CD4-positive, alpha-beta T cell treated with Interleukin-21 for 1 hour (primary cell): ENCODE data around the gene PGAM2.
"Not testable (repeated sequence)": the region's sequence is repeated elsewhere in the genome, so short reads cannot be mapped to it uniquely, and the experiment has no call there.

Source experiments
- DNase-seq: peaks from one replicate; pipeline ENCODE4 v3.0.0-alpha.2; 2020

Gene PGAM2

DNA sequence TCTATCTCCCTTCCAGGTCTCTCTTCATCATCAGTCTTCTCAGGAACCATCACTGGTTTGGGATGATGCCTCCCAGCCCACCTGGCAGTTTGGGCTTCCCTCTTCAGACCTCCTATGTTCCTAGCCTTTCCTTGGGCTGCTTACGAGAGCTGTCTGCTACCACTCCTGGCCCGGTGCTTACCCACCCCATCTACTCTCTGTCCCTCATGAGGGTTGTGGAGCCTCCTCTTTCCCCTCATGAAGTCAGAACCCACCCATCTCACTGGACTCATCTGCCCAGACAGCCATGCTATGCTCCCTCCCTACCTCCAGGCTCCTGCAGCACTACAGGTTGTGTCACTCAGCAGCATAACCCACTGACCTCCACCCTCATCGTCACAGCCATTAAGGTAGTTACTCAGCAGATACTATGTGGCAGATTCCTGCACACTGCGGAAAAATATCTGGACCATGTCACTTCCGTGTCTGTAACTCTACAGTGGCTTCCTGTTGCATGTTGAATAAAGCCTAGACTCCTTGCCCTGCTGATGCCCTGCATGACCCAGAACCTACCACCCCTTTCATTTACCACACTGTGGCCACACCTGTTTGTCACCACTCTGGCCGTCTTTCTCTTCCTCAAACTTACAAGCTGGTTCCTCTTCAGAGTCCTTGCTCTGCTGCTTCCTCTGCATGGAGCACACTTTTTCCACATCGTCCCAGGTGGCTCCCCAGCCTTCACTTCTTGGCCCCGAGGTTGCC, 18.9 kb downstream of the PGAM2 start:
- peak; percentile 62 for DNase-seq

GRCh38 chr7:44045226-44046014, 19.9 kb downstream of the PGAM2 start:
- DNase-seq = peak; percentile 34

DNA sequence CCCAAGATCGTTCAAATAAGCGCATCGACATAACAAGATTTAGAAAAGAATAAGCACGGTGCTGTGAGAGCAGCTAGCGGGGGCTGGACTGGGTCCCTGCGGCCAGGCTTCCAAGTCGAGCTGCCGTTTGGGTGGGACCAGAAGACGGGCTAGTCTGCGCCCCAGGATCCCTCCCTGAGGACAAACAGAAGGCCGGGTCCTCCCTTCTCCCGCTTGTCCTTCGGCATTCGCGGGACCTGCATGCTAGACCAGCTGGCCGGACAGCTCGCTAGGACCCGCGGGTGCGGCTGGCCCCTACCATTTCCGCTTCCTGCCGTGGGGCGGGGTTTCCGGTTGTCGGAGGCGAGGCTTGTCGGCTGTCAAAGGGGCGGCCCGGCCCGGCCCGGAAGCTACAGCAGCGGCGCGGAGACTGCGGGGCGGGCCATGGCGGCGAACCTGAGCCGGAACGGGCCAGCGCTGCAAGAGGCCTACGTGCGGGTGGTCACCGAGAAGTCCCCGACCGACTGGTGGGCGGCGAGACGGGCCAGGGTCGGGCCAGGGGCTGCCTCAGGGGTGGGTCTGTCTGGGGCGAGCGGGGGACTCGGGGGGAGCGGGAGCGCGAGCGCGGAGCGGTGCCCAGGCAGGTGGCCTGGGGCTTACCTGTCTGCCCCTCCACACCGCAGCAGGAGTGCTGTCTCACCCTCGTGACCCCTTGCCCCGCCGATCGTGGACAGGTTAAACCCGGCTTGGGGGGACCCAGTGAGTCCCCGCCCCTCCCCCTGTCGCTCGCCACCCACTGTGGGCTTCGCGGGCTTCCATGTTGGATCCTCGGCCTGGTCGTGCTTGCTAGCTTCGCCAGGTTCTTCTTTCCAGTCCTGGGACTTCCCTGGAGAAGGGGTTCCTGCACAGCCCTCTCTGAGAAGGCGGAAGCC, 20.8 kb downstream of the PGAM2 start, which contains the start of gene DBNL:
Gene DBNL, plus strand, starts transcription at position 388 of the 911 bp plus-strand sequence. Its CDS starts 36 bp downstream, at position 424.
- DNase-seq = peak; percentile 86

- no peak for DNase-seq
Measured at GRCh38 chr7:44043902-44044301, 21.5 kb downstream of the PGAM2 start.

DNA sequence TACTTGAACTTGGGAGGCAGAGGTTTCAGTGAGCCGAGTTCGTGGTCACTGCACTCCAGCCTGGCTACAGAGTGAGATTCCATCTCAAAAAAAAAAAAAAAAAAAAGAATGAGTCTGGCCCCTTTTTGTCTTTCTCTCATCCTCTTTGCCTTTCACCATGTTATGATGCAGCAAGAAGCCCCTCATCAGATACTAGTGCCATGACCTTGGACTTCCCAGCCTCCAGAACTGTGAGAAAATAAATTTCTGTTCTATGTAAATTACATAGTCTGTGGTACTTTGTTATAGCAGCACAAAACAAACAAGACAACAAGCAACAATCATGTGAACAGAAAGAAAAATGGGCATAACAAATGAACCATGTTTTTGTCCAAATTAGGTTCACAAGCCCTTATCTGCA, 23.1 kb downstream of the PGAM2 start:
- no peak for DNase-seq

GRCh38 chr7:44040493-44040891, 24.9 kb downstream of the PGAM2 start:
- DNase-seq = peak; percentile 80

DNA sequence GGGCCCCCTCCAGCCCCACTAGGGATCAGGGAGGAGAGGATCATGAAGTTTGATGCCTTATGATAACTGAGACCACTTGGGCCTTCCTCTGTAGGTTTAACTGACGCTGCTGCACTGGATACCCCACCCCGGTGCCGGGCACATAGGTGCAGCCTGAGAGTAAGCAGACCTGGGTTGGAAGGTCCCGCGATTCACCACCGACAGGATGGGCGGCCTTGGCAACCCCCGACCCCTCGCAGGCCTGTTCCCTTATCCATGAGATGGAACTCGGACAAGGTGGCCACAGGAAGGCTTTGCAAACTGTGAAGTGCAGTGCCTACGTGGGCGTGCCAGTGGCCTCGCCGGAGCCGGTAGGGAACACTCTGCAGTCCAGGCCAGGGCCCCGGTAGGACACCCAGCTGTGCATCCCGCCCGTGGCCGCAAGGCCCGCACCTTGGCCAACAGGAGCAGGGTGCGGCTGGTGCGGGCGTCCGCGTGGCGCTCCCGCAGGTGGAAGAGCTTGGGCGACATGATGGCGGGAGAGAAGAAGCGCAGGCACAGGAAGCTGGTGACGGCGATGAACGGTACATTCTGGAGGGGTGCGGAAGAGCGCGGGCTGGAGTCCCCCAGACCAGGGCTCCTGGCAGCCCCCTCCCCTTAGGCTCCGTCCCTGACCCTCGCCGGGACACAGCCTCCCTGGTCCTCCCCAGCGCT, 25.4 kb downstream of the PGAM2 start:
- DNase-seq = not testable (repeated sequence)

DNA sequence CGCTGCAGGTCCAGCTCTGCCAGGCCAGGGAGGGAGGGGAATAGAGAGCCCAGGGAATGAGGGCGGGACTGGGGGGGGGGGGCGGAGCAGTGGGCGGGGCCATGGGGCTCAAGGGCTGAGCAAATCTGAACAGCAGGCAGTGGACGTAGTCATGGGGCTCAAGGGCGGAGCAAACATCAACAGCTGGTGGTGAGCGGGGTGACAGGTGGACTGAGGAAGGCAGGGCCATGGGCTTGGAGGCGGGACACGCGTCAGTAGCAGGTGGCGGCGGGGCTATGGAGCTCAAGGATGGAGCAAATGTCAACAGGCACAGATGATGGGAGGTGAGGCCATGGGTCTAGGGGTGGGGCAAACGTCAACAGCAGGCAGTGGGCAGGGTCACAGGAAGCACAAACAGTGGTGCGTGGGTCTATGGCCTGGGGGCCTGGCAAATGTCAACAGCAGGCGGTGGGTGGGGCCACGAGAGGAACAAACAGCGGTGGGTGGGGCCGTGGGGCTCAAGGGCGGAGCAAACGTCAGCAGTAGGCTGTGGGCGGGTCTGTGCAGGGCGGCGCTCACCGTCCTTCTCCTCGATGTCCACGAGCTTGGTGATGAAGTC, 26.3 kb downstream of the PGAM2 start:
- peak; percentile 90 for DNase-seq

GRCh38 chr7:44038553-44038952, 26.8 kb downstream of the PGAM2 start:
- not testable (repeated sequence) for DNase-seq

- DNase-seq = not testable (repeated sequence)
Measured at GRCh38 chr7:44037951-44038350, 27.4 kb downstream of the PGAM2 start.

DNA sequence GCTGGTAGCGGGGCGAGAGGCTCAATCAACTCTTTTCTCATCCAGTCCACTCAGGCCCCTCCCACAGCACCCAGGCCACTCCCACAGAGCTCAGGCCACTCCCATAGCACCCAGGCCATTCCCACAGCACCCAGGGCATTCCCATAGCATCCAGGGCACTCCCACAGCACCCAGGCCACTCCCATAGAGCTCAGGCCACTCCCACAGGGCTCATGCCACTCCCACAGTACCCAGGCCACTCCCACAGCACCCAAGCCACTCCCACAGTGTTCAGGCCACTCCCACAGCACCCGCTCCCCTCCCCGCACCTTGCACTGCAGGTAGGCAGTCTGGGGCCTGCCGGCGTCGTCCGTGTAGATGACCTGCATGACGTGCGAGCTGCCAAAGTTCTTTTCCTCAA, 29.0 kb downstream of the PGAM2 start:
- DNase-seq = peak; percentile 53

- not testable (repeated sequence) for DNase-seq
Measured at GRCh38 chr7:44033971-44034844, 31.2 kb downstream of the PGAM2 start.

- DNase-seq = not testable (repeated sequence)
Measured at GRCh38 chr7:44032031-44032430, 33.3 kb downstream of the PGAM2 start.

- not testable (repeated sequence) for DNase-seq
Measured at GRCh38 chr7:44031319-44031718, 34.0 kb downstream of the PGAM2 start.

- not testable (repeated sequence) for DNase-seq
Measured at GRCh38 chr7:44030029-44030428, 35.3 kb downstream of the PGAM2 start.

DNA sequence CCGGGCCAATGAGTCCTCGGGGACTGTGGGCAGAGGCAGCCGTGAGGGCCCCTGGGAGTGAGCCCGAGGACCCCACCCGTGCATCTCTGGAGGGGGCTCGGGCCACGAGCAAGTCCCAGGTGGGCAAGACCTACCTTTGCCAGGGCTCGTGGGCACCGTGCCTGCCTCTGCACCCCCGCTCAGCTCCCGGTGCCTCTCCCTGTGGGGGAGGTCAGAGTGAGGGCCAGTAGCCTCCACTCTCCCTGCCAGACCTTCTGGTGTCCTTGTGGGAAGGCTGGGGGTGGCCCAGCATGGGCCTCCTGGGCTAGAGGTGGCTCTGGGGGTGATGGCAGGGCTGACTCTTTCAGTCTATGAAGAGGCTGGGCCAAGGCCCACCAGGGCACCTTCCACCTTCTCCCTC, 35.9 kb downstream of the PGAM2 start:
- not testable (repeated sequence) for DNase-seq

DNA sequence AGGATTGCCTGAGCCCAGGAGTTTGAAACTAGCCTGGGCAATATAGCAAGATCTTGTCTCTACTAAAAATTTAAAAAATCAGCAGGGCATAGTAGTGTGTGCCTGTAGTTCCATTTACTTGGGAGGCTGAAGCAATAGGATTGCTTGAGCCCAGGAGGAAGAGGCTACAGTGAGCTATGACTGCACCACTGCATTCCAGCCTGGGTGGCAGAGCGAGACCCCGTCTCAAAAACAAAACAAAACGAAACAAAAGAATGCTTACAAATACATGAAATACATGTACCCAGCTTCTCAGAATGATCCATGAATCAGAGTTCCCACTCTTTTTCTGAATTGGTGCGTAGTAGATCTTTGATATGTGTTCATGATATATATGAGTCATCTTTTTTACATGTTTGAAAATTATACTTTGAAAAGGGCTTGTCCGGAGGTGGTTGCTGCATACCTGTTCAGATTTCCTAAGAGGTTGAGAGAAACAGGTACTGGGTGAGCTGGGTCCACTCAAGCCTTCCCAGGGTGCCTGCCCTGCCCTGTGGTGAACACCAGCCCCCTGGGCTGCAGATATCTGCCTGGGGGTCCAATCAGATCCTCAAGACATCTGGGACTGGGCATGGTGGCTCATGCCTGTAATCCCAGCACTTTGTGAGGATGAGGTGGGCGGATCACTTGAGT, 42.4 kb downstream of the PGAM2 start:
- DNase-seq = not testable (repeated sequence)

DNA sequence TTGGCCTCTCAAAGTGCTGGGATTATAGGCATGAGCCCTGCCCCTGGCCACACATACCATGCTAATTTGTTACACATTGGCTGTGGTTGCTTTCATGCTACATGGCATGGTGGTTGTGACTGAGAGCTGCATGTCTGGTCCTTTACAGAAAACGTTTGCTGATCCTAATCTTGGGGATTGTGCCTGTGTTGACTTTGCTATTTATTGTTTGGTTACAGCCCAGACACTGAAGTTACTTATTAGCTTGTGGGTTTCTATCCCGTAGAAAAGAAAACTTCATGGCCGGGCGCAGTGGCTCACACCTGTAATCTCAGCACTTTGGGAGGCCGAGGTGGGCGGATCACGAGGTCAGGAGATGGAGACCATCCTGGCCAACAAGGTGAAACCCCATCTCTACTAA, 43.3 kb downstream of the PGAM2 start:
- not testable (repeated sequence) for DNase-seq

GRCh38 chr7:44019825-44020224, 45.5 kb downstream of the PGAM2 start:
- DNase-seq = not testable (repeated sequence)
